Cardiac muscle cell (in vitro differentiated cells and primary cell): ENCODE results near the gene MYRFL. TPM values are rescaled to one million over a fixed set of nuclear protein-coding genes. Genes with fewer than 3 reads are reported as not detected.

ENCODE experiments used
- DNase-seq, 2 donors: peaks; one replicate each; pipeline versions ENCODE4 v3.0.0 to v3.0.0-alpha.2; 2010 to 2017; ENCODE audit warnings: low read depth in 1 of 2, low spot score in 1 of 2
- H3K27ac ChIP-seq: fragments of 200-600 bp; sonication (generic); 2 replicates; pipeline ENCODE4 v1.5.1; 2016
- H3K27me3 ChIP-seq: fragments of 200-600 bp; sonication (generic); 2 replicates; pipeline ENCODE4 v1.6.0; 2016; ENCODE audit warnings: control low read depth
- H3K36me3 ChIP-seq: fragments of 200-600 bp; sonication (generic); 2 replicates; pipeline ENCODE4 v1.5.1; 2016; ENCODE audit warnings: control low read depth
- H3K4me1 ChIP-seq: fragments of 200-600 bp; sonication (generic); 2 replicates; pipeline ENCODE4 v1.8.1; 2017; ENCODE audit warnings: low read depth, mild to moderate bottlenecking, mixed run types
- H3K4me3 ChIP-seq: fragments of 200-600 bp; sonication (generic); 2 replicates; pipeline ENCODE4 v1.5.1; 2016; ENCODE audit warnings: mild to moderate bottlenecking
- H3K9me3 ChIP-seq: fragments of 200-600 bp; sonication (generic); 2 replicates; pipeline ENCODE4 v1.5.1; 2017; ENCODE audit warnings: low read depth, mild to moderate bottlenecking, control low read depth
- polyA plus RNA-seq: library from polyadenylated mRNA; unstranded; fragments of >200 nt; fragmentation: Nextera tagmentation; extraction: Ambion mirVana; gene quantifications from 2 replicates; pipeline ENCODE4 v1.2.1, GENCODE V29; 2016
- total RNA-seq: library from RNA; depleted of rRNA; stranded (reverse); fragments of >200 nt; gene quantifications from 2 replicates; pipeline ENCODE4 v1.2.3, GENCODE V29; 2016
- TF ChIP-seq, protein P1 (sequence below): IDR thresholded peaks from 2 replicates; pipeline ENCODE4 v1.5.1; 2012; ENCODE audit warnings: low read depth, mild to moderate bottlenecking, low read length

MYRFL gene
- total and polyA plus RNA-seq, 2 experiments from 2014 or later, result 2.2 to 3.5 TPM

DNA sequence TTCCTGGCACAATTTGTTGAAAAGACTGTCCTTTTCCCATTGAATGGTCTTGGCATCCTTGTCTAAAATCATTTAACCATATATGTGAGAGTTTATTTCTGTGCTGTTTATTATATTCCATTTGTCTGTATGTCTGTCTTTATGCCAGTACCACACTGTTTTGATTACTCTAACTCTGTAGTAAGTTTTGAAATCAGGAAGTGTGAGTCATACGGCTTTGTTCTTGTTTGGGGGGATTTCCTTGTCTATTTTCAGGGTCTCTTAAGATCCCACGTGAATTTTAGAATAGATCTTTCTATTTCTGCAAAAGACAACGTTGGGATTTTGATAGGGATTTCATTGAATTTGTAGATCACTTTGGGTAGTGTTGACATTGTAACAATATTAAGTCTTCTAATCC lies 88.5 kb downstream of the MYRFL start:
- TF ChIP-seq, protein P1, sequence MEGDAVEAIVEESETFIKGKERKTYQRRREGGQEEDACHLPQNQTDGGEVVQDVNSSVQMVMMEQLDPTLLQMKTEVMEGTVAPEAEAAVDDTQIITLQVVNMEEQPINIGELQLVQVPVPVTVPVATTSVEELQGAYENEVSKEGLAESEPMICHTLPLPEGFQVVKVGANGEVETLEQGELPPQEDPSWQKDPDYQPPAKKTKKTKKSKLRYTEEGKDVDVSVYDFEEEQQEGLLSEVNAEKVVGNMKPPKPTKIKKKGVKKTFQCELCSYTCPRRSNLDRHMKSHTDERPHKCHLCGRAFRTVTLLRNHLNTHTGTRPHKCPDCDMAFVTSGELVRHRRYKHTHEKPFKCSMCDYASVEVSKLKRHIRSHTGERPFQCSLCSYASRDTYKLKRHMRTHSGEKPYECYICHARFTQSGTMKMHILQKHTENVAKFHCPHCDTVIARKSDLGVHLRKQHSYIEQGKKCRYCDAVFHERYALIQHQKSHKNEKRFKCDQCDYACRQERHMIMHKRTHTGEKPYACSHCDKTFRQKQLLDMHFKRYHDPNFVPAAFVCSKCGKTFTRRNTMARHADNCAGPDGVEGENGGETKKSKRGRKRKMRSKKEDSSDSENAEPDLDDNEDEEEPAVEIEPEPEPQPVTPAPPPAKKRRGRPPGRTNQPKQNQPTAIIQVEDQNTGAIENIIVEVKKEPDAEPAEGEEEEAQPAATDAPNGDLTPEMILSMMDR, result no peak
- Histone ChIP-seq H3K36me3 (no peaks in the 10 kb centered on the region), H3K27ac (no peak overlapping the region)

DNA sequence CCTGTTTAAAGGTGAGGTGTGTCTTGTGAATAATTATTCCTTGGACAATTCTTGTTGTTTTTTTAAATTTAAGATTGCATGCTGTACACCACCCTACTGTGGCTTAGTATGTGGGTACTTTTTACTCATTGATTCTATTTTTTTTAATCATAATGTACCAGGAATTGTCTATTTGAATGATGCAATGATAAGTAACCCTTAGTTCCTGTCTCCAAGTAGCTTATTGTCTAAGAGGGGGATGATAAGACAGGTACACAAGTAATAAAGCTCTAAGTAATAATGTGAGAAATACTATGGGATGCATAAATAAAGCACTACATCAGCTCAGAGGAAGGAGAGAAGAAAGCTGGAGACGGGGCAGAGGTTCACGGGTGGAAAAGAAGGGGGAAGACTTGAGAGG lies 90.9 kb downstream of the MYRFL start:
- Histone ChIP-seq H3K9me3 (no peaks in the 10 kb centered on the region), H3K27ac (no peak overlapping the region)
- DNase-seq, result no peak

More for the DNA sequence above, 88.5 kb downstream of the MYRFL start:
- Histone ChIP-seq H3K4me1 (no peaks in the 10 kb centered on the region), H3K4me3 (no peak overlapping the region), H3K27me3 (no peaks in the 10 kb centered on the region), H3K9me3 (no peaks in the 10 kb centered on the region)
- no peak for DNase-seq

GRCh38 chr12:69916544-69917235 lies 91.7 kb downstream of the MYRFL start:
- Histone ChIP-seq H3K27ac (no peak overlapping the region), H3K4me3 (no peak overlapping the region), H3K9me3 (no peaks in the 10 kb centered on the region), H3K36me3 (no peaks in the 10 kb centered on the region), H3K4me1 (no peaks in the 10 kb centered on the region), H3K27me3 (no peaks in the 10 kb centered on the region)
- peak in 1 of 2 donors; percentile 31 for DNase-seq
- TF ChIP-seq, protein P1, result no peak

More for the DNA sequence above, 90.9 kb downstream of the MYRFL start:
- Histone ChIP-seq H3K27me3 (no peaks in the 10 kb centered on the region), H3K36me3 (no peaks in the 10 kb centered on the region), H3K4me1 (no peaks in the 10 kb centered on the region), H3K4me3 (no peak overlapping the region)
- TF ChIP-seq, protein P1, result no peak

DNA sequence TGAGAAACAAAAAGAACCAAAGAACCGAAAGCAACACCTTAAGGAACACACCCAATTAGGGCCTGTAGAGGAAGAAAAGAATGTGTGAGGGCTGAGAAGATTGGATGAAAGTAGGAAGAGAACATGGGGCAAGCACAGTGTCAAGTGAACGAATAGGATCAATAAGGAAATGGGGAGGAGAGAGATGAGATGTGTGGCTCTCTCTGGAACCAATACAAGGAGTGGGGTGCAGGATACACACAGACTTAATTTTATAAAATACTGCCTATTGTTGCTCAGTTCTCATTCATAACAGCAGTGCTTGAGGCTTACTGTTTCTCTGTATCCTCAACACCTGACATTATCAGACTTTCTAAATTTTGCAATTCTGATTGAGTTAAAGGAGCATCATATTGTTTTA lies 93.3 kb downstream of the MYRFL start:
- TF ChIP-seq, protein P1, result no peak
- no peaks in the 10 kb centered on the region for H3K36me3 ChIP-seq
- H3K4me1 ChIP-seq, result no peaks in the 10 kb centered on the region
- H3K4me3 ChIP-seq, result no peak overlapping the region
- H3K27ac ChIP-seq, result no peak overlapping the region
- no peaks in the 10 kb centered on the region for H3K9me3 ChIP-seq
- no peak for DNase-seq
- no peaks in the 10 kb centered on the region for H3K27me3 ChIP-seq

- Histone ChIP-seq H3K27me3 (no peaks in the 10 kb centered on the region), H3K27ac (no peak overlapping the region), H3K4me1 (no peaks in the 10 kb centered on the region), H3K4me3 (no peak overlapping the region), H3K9me3 (no peaks in the 10 kb centered on the region), H3K36me3 (no peaks in the 10 kb centered on the region)
- no peak for DNase-seq
- TF ChIP-seq, protein P1, result no peak
Observed at GRCh38 chr12:69919495-69919894, 94.5 kb downstream of the MYRFL start.
